T-helper 22 cell (primary cell): ENCODE measurements around the gene ITGA4.
"Not testable (repeated sequence)": the region's sequence is repeated elsewhere in the genome, so short reads cannot be mapped to it uniquely, and the experiment has no call there.

Experiments
- DNase-seq: peaks from one replicate; pipeline ENCODE4 v3.0.0-alpha.2; 2020; ENCODE audit warnings: low read depth

ITGA4 gene

DNA sequence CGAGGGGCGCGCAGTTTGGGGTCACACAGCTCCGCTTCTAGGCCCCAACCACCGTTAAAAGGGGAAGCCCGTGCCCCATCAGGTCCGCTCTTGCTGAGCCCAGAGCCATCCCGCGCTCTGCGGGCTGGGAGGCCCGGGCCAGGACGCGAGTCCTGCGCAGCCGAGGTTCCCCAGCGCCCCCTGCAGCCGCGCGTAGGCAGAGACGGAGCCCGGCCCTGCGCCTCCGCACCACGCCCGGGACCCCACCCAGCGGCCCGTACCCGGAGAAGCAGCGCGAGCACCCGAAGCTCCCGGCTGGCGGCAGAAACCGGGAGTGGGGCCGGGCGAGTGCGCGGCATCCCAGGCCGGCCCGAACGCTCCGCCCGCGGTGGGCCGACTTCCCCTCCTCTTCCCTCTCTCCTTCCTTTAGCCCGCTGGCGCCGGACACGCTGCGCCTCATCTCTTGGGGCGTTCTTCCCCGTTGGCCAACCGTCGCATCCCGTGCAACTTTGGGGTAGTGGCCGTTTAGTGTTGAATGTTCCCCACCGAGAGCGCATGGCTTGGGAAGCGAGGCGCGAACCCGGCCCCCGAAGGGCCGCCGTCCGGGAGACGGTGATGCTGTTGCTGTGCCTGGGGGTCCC, at the start of gene ITGA4:
Gene ITGA4 (plus strand): TSS at position 266 of the 620 bp plus-strand sequence. CDS start 269 bp downstream, at position 535.
- DNase-seq: peak; percentile 36

GRCh38 chr2:181408861-181409260, 48.3 kb upstream of the ITGA4 start:
- no peak for DNase-seq

DNA sequence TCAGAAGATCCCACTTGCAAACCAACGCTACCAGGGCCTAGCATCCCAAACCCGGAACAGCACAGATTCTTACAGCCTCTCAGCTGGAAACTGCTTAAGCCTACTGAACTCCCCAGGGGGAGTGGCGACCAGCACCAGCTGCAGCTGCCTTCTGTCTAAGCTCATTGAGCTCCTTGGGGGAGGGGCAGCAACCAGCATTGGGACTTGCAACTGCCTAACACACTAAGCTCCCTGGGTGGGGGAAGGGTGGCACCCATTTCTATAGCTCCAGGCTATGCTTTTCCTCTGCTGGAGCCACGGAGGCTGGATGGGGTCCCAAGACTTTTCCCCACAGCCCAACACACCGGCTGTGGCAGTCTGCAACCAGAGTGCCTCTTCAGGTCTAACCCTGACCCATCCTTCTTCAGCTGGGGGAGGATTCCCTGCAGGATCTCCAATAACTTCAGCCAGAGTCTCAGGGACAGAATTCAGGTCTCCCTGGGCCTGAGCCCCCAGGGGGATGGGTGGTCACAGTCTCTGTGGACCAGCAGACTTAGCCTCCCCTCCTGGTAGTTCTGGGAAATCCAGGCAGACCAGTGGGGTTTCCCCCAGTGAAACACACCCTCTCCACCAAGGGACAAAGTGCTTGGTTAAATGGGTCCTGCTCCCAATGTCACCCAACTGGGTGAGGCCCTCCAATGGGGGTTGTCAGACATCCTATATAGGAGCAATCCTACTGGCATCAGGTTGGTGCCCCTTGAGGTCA, 45.9 kb upstream of the ITGA4 start:
- DNase-seq: no peak

GRCh38 chr2:181419129-181419855, 37.9 kb upstream of the ITGA4 start:
- no peak for DNase-seq

- no peak for DNase-seq
These were observed 36.7 kb upstream of the ITGA4 start for GRCh38 chr2:181420259-181421130.

- no peak for DNase-seq
These were observed 36.1 kb upstream of the ITGA4 start for GRCh38 chr2:181421131-181421458.

GRCh38 chr2:181421464-181421863, 35.7 kb upstream of the ITGA4 start:
- DNase-seq: no peak

DNA sequence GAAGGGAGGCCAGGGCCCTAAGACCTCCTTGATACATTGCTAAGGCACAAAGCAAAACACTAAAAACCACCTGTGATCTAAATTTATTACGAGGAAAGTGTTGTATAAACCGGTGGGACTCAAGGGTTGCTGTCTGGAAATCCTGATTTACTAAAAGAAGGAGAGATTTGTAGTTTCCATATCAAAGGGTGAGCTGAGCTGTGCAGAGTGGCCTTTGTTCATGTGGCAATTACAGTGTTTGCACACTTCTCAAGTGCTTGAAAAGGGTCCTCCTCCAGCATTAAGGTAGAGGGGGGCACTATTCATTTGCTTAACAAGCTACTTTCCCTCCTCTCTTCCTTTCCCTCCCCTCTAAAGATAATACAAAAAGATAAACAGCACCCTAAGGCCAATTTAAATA, 30.5 kb upstream of the ITGA4 start:
- DNase-seq: no peak

- DNase-seq: no peak
These were observed 26.6 kb upstream of the ITGA4 start for GRCh38 chr2:181430406-181431118.

DNA sequence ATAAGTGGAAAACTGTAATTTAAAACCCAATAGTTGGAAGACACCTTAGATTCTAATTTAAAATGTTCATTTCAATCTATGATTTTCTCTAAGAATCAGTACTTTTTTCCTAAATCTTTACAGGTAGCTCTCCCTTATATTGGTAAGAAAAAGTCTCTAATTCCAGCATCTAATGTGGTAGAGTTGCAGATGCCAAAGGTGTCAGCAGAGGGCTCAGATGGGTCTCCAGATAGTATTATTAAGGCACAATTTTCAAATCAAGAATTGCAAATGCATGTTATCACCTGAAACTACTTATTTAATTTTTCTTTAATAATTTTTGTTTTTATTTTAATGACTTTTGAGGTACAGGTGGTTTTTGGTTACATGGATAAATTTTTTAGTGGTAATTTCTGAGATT, 25.5 kb upstream of the ITGA4 start:
- no peak for DNase-seq

DNA sequence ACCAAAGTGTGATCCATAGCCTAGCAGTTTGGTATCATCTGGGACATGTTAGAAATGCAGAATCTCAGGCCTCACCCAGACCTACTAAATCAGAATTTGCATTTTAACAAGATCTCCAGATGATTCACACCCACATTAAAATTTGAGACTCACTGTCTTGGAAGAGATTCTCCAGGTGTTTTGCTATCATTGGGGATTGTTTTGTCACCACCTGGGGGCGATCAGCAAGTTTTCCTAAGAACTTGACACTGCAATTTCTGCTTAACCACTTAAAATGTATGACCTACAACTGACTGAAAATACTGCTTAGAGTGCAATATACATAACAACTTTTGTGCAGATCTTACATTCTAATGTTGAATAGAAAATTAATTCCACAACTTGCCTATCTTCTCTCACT, 18.9 kb upstream of the ITGA4 start:
- no peak for DNase-seq

GRCh38 chr2:181440344-181440743, 16.8 kb upstream of the ITGA4 start:
- DNase-seq: no peak

DNA sequence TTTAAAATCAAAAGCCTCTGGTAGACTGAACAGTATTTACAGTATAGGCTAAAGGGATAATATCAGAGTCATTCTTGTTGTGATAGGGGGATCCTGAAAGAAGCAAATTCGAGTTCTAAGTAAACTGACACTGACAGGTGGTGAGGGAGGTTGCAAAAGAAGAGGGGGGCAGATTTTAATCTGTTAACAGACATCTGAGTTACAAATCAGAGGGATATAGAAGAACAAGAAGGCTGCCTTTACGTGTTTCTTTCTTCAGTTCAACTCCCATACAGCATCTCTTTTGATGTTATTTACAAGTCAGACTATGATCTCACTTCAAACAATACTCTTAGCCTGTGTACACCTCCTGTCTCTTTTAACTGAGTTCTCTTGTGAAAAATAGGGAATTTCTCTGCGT, 16.3 kb upstream of the ITGA4 start:
- no peak for DNase-seq

DNA sequence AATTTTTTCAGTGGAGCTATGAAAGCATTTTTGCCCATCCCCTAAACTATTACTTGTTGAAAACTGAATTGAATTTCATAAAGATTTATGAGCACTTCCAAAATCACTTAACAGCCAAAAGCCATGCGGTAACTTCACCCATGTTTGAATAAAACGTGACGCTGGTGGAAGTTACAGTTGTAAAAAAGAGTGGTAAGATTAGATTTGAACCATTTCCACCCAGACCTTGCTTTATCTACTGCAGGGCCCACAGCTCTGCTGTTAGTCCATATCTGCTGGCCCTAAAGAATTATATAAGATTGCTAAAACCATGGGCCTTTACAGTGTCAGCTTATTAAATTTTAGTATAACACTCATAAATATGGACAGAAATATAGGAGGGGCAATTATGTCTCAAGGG, 15.5 kb upstream of the ITGA4 start:
- no peak for DNase-seq

- no peak for DNase-seq
These were observed 12.5 kb upstream of the ITGA4 start for GRCh38 chr2:181444654-181445053.

DNA sequence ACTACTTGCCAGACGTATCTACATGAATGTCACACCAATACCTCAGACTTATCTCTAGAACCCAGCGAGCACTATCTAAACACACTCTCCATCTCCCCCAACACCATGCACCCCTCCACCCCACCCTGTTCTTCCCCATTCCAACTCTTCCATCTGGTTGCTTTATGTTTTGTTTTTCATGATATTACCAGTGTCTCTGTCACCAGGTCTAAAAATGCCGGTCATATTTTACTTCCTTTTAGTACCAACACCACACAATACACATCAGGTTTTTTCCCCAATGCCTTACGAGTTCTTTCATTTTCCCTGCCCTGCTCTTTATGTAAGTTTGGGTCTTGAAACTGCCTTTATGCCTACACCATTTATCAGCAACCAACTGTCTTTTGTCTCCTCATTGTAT, 10.2 kb upstream of the ITGA4 start:
- no peak for DNase-seq

- DNase-seq: not testable (repeated sequence)
These were observed 7.9 kb upstream of the ITGA4 start for GRCh38 chr2:181449278-181449677.

GRCh38 chr2:181454686-181455450, 2.3 kb upstream of the ITGA4 start:
- no peak for DNase-seq

- DNase-seq: peak; percentile 34
These were observed 496 bp upstream of the ITGA4 start for GRCh38 chr2:181456660-181457120.

GRCh38 chr2:181457741-181458425, 697 bp downstream of the ITGA4 start:
- no peak for DNase-seq
